ENCODE measurements around the gene PAQR6. TPM values are rescaled to one million over a fixed set of nuclear protein-coding genes. Genes with fewer than 3 reads are reported as not detected.

The PAQR6 gene
- polyA plus RNA-seq (ENCODE audit: insufficient read length in 3 of 3) = 1 to 10 TPM; 5.0 to 7.1 (median 7.1) TPM
- long read RNA-seq, donor 1 = 0 reads
- long read RNA-seq, donor 2 = 0 reads
- long read RNA-seq, donor 3 = 0 reads
- long read RNA-seq, donor 4 = 0 reads
- long read RNA-seq, donor 5 = 0 reads
- long read RNA-seq, donor 6 = 0 reads
- long read RNA-seq, donor 7 = 0 reads
- long read RNA-seq, donor 8 = 0 reads
- long read RNA-seq, donor 9, partial matches to known transcripts = 5 of 5 reads
- long read RNA-seq, donor 9, other reads (novel, unspliced or antisense) = 0 of 5 reads
- long read RNA-seq, donor 10 = 0 reads
- long read RNA-seq, donor 11 = 0 reads
- long read RNA-seq, donor 12 = 0 reads
- long read RNA-seq, donor 13 = 0 reads
- long read RNA-seq, donor 14 = 0 reads
- long read RNA-seq, donor 15, partial matches to known transcripts = 0 of 1 reads
- long read RNA-seq, donor 15, other reads (novel, unspliced or antisense) = 0 of 1 reads
- long read RNA-seq, donor 16 = 0 reads

GRCh38 chr1:156247460-156248322 lies at the start of gene PAQR6:
Gene PAQR6, minus strand, starts transcription at chr1:156248056. Its CDS starts 1,325 bp downstream, at chr1:156246731.
- DNase-seq = no peak

GRCh38 chr1:156295391-156295947 lies 47.6 kb upstream of the PAQR6 start, which contains the start of gene GLMP:
Gene GLMP, minus strand, starts transcription at chr1:156295679. Its CDS starts 34 bp downstream, at chr1:156295645.
- peak; percentile 54 for DNase-seq

DNA sequence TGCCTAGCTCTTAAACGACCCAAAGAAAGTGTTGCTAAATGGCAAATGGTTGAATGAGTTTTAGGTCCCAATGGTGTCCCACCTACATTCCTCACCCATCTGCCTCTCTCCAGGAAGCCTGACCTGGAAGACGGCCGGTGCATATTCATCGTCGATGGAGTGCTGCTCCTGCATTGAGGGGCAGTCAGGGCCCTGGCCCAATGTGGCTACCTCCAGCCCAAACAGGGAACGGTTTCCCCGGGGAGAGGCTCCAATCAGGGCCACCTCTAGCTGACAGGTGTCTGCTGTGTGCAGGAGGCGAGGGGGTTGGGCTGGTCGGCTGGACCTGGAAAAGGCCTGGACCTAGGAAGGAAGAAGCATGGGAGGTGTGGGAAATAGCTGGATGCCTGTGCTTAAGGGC lies 46.0 kb upstream of the PAQR6 start:
- DNase-seq = no peak

DNA sequence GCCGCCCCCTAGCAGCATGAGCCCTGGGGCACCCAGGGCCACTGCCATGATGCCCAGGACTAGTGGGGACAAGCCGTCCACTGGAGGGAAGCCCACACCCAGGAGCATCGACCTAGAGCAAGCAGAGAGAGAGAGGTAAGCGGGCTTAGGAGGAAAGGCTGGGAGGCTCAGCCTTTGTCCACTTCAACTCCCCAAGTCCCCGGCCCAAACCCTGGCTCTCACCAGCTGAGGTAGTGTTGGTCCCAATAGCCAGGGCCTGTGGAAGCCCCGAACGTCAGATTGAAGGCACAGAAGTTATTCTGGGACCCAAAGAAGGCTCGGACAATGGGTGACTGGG lies 45.2 kb upstream of the PAQR6 start:
- no peak for DNase-seq

DNA sequence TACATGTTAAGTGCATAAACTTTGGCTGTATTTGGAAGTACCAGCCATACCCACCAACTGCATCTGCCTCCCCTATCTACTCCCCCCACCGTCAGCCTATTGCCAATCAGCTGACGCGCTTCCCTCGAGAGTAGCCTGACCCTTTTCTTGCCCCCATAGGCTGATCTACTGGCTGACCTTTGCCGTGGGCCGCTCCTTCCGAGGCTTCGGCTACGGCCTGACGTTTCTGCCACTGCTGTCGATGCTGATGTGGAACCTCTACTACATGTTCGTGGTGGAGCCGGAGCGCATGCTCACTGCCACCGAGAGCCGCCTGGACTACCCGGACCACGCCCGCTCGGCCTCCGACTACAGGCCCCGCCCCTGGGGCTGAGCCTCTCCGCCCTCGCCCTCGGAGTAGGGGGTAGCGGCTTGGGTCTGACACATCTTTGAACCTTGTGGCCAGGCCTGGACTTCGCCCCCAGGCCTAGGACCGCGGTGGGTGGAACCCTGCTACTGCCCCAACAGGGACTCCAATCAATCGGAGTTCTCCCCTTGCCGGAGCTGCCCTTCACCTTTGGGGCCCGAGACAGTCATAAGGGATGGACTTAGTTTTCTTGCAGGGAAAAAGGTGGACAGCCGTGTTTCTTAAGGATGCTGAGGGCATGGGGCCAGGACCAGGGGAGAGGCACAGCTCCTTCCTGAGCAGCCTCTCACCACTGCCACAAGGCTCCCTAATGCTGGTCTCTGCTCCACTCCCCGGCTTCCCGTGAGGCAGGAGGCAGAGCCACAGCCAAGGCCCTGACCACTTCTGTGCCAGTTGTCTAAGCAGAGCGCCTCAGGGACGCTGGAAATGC lies 43.6 kb upstream of the PAQR6 start:
- DNase-seq = peak; percentile 72

GRCh38 chr1:156289857-156290256 lies 42.0 kb upstream of the PAQR6 start:
- DNase-seq = no peak

DNA sequence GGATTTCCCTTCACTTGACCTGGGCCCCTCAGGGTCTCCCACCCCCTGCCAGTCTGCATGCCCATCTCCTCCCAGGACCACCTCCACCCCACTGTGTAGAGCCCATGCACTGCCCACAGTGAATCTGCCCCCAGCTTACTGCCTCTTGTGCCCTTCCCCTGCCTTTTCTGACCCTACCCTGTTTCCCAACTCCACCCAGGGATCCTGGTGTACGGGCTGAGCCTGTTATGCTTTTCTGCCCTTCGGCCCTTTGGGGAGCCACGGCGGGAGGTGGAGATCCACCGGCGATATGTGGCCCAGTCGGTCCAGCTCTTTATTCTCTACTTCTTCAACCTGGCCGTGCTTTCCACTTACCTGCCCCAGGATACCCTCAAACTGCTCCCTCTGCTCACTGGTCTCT lies 38.2 kb upstream of the PAQR6 start:
- no peak for DNase-seq

GRCh38 chr1:156285437-156285836 lies 37.6 kb upstream of the PAQR6 start:
- DNase-seq = no peak

DNA sequence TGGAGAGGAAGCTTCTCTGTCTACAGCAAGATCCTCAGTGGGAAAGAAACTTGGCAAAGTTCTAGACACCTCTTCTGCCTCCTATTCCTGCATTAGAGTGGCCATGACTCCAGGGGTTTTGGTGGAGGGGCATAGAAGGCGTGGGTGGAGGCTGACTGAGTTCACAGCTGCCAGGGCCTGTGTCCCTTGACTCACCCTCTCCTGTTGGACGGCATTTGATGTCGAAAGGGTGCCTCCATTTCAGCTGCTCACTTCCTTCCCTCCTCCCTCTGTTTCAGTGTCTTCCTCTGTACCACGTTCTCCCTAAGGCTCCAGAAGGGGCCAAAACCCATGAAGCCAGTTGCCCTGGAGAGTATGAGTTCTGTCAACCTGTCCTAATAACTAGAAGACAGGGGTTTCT lies 36.9 kb upstream of the PAQR6 start:
- no peak for DNase-seq

- no peak for DNase-seq
These were observed 36.3 kb upstream of the PAQR6 start, which contains the start of gene TMEM79 for GRCh38 chr1:156284112-156284511. Gene TMEM79, plus strand, starts transcription at chr1:156284325. Its CDS starts 902 bp downstream, at chr1:156285227.

DNA sequence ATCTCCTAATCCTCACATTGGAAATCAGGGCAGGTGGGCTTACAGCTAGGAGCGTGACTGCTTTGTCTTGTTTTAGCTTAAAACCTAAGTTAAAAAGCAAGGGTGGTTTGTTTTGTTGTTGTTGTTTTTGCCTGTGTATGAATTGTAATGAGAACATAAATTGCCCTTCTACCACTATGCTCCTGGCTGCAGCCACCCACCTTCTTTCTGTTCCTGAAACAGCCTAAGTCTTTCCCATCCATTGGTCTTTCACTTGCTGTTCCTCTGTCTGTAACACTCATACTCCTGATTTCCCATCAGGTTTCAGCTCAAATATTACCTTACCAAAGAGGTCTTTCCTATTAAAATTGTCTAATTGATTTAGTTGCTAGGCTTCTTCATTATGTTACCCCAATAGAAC lies 35.7 kb upstream of the PAQR6 start:
- DNase-seq = no peak

DNA sequence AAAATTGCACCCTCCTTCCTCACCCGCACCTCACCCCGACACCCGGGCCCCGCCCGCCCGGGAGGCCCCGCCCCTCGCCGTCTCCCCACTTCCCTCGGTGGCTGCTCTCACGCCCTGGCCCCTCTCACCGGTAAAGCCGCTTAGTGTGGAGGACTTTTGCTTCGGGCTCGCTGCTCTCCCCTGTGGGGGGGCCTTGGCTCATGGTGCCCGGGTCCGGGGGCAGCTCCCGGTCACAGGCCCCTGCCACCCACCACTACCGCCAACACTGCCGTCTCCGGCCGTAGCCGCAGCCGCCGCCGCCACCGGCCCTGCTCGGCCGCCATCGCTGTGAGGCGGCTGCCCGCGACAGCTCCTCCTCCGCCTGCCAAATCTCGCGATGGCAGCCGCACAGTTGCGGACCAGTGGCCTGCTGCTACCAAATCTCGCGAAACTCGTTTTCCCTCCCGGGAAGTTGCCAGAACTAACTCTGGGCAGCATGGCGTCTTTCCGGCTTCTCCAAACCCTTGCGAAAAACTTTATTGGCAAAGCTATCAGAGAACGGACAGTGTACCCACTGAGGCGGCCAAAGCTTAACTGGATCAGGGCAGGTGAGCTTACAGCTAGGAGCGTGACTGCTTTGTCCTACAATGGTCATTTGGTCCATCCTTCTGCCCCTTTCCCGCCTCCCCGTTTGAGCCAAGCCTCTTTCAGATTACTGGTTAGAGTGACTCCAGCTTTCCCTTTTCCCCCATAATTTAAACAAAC lies 34.8 kb upstream of the PAQR6 start, which contains the start of gene SMG5:
Gene SMG5 (minus strand): TSS at position 347 of the 744 bp plus-strand sequence. CDS start 145 bp downstream, at position 202.
- DNase-seq = peak; percentile 99

- no peak for DNase-seq
These were observed 34.0 kb upstream of the PAQR6 start for GRCh38 chr1:156281693-156282478.

- DNase-seq = no peak
These were observed 33.4 kb upstream of the PAQR6 start for GRCh38 chr1:156281281-156281680.

DNA sequence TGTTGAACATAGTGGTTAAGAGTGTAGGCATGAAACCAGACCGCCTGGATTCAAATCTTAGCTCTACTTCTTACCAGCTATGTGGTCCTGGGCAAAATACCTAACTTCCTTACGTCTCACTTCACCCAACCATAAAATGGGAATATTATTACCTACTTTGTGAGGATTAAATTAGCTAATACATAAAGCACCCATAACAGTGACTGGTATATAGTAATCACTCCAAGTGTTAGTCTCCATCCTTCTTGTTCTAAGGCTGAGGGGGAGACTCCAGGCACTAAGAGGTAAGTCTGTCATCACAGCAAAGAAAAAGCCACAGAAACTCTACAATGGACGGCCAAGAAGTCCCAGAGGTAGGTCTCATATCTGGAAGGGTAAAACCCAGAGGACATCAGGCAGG lies 32.0 kb upstream of the PAQR6 start:
- DNase-seq = no peak

DNA sequence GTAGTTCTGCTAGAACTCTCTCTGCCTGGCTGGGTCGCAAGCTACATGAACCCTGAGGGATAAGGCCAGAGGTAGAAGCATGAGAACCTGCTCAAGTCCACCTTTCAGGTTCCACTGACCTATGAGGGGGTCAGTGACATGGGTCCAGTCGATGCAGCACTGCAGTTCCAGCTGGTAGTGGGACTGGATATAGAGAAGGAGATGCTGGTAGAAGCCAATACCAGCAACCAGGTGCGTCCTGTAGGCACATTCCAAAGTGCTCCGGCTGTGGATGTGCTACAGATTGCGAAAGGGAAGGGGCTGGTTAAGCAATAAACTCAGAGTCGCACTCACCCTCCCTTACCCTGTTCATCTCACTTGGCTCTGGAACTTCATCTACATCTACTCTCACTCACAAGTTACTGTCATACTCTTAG lies 29.1 kb upstream of the PAQR6 start:
- no peak for DNase-seq

GRCh38 chr1:156276532-156276931 lies 28.7 kb upstream of the PAQR6 start:
- no peak for DNase-seq

- DNase-seq = no peak
These were observed 22.5 kb upstream of the PAQR6 start for GRCh38 chr1:156270314-156270713.

GRCh38 chr1:156268336-156268735 lies 20.5 kb upstream of the PAQR6 start:
- no peak for DNase-seq

DNA sequence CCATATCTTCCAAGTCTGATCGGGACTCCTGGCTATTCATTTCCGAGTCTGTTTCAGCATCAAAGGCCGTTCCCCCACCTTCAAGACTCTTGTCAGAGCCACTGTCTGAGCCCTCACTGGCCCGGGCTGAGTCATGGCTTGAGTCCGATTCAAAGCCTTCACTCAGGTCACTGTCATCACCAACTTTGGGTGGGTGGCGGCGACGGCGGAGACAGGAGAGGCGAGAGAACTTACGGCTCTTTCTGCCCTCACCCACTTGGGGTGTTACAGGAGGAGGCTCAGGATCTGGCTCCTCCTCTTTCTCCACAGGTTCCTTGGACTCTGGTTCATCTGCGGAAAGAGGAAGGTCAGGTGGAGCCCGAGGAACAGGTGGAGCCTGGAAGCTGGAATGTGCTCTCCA lies 18.2 kb upstream of the PAQR6 start:
- DNase-seq = no peak
